ENCODE results near the gene CREM.

CREM gene

DNA sequence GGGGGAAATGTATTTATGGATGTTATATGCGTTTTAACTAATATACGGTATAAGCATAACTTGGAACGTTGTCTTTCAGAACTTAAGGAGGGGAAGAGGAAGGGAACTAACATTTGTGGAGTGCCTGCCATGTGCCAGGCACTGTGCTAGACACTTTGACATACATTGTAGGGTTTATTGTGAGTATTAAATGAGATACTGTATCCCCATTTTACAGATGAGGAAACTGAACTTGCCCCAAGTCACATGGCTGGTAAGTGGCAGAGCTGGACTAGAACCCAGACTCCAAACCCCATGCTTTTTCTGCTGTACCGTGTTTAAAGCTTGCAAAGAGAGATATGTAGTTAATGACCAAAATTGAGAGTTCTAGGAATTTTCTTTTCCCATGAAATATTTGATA lies 74.6 kb downstream of the CREM start:
- Histone ChIP-seq H3K4me3 (ENCODE audit: low read length) (no peak overlapping the region), H3K4me1 (ENCODE audit: low read length) (peaks cover 3% of the 10 kb centered on the region; the same call in 1 of the 2 replicates), H3K79me2 (ENCODE audit: low read length) (peaks cover 5% of the 10 kb centered on the region; the same call in 1 of the 2 replicates), H2AFZ (ENCODE audit: low read depth, low read length) (no peak overlapping the region), H3K9ac (ENCODE audit: low read length) (no peak overlapping the region), H3K9me3 (ENCODE audit: insufficient read depth, low read length) (no peaks in the 10 kb centered on the region), H3K4me2 (ENCODE audit: low read length) (no peak overlapping the region), H3K27me3 (ENCODE audit: low read depth, low read length) (no peaks in the 10 kb centered on the region), H4K20me1 (ENCODE audit: insufficient read depth, low read length) (no peaks in the 10 kb centered on the region), H3K36me3 (replicated peaks; ENCODE audit: low read depth, low read length) (no peaks in the 10 kb centered on the region), H3K27ac (ENCODE audit: low read length) (no peak overlapping the region)
- TF ChIP-seq CTCF (IDR thresholded peaks at IDR 0.05; ENCODE audit: low read depth, low read length) = no peak
- TF ChIP-seq EZH2phosphoT487 (IDR thresholded peaks at IDR 0.05; ENCODE audit: low read depth) = no peak

- no peaks in the 10 kb centered on the region for H3K36me3 ChIP-seq (replicated peaks; ENCODE audit: low read depth, low read length)
- H3K4me3 ChIP-seq (ENCODE audit: low read length) = no peak overlapping the region
- no peaks in the 10 kb centered on the region; the same call in 1 of the 2 replicates for H3K4me1 ChIP-seq (ENCODE audit: low read length)
- H3K79me2 ChIP-seq (ENCODE audit: low read length) = peaks cover 5% of the 10 kb centered on the region; the same call in 1 of the 2 replicates
- TF ChIP-seq EZH2phosphoT487 (IDR thresholded peaks at IDR 0.05; ENCODE audit: low read depth) = no peak
- TF ChIP-seq CTCF (IDR thresholded peaks at IDR 0.05; ENCODE audit: low read depth, low read length) = no peak
- H3K9me3 ChIP-seq (ENCODE audit: insufficient read depth, low read length) = no peaks in the 10 kb centered on the region
- no peaks in the 10 kb centered on the region for H3K27me3 ChIP-seq (ENCODE audit: low read depth, low read length)
- no peak overlapping the region for H2AFZ ChIP-seq (ENCODE audit: low read depth, low read length)
- H3K4me2 ChIP-seq (ENCODE audit: low read length) = no peak overlapping the region
- no peak overlapping the region for H3K9ac ChIP-seq (ENCODE audit: low read length)
- no peak overlapping the region for H3K27ac ChIP-seq (ENCODE audit: low read length)
- H4K20me1 ChIP-seq (ENCODE audit: insufficient read depth, low read length) = no peaks in the 10 kb centered on the region
These were observed 75.4 kb downstream of the CREM start for GRCh38 chr10:35202050-35202449.

DNA sequence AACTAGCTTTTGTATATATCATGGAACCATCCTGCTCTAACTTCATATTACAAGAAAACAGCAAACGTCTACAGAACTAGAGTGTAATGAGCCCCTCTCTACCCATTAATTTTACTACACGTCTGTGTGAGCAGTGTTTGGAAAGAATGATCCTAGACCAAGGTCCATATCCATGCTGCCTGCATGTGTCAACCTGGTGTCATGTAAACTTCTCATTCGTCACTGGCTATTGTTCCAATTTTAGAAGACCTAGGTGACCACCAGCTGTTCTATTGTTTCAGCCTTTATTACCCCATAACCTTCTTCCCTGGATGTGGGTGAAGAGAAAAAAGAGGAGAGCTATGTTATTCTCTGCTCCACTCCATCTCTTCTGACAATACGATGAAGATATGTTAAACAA lies 77.1 kb downstream of the CREM start:
- Histone ChIP-seq H3K4me2 (ENCODE audit: low read length) (no peak overlapping the region), H3K4me1 (ENCODE audit: low read length) (peaks cover 11% of the 10 kb centered on the region), H3K4me3 (ENCODE audit: low read length) (no peak overlapping the region), H3K79me2 (ENCODE audit: low read length) (no peaks in the 10 kb centered on the region), H2AFZ (ENCODE audit: low read depth, low read length) (no peak overlapping the region), H3K27me3 (ENCODE audit: low read depth, low read length) (no peaks in the 10 kb centered on the region), H3K27ac (ENCODE audit: low read length) (no peak overlapping the region), H3K9me3 (ENCODE audit: insufficient read depth, low read length) (no peaks in the 10 kb centered on the region), H3K36me3 (replicated peaks; ENCODE audit: low read depth, low read length) (no peaks in the 10 kb centered on the region), H4K20me1 (ENCODE audit: insufficient read depth, low read length) (no peaks in the 10 kb centered on the region), H3K9ac (ENCODE audit: low read length) (no peak overlapping the region)
- no peak for TF ChIP-seq CTCF (IDR thresholded peaks at IDR 0.05; ENCODE audit: low read depth, low read length)
- no peak for TF ChIP-seq EZH2phosphoT487 (IDR thresholded peaks at IDR 0.05; ENCODE audit: low read depth)

GRCh38 chr10:35204650-35205319 lies 78.1 kb downstream of the CREM start:
- Histone ChIP-seq H3K79me2 (ENCODE audit: low read length) (no peaks in the 10 kb centered on the region), H4K20me1 (ENCODE audit: insufficient read depth, low read length) (no peaks in the 10 kb centered on the region), H3K4me2 (ENCODE audit: low read length) (no peak overlapping the region), H3K9ac (ENCODE audit: low read length) (no peak overlapping the region), H3K27me3 (ENCODE audit: low read depth, low read length) (no peaks in the 10 kb centered on the region), H3K9me3 (ENCODE audit: insufficient read depth, low read length) (no peaks in the 10 kb centered on the region), H3K36me3 (replicated peaks; ENCODE audit: low read depth, low read length) (peaks cover 3% of the 10 kb centered on the region), H3K27ac (ENCODE audit: low read length) (no peak overlapping the region), H2AFZ (ENCODE audit: low read depth, low read length) (no peak overlapping the region), H3K4me3 (ENCODE audit: low read length) (no peak overlapping the region), H3K4me1 (ENCODE audit: low read length) (peaks cover 22% of the 10 kb centered on the region)
- TF ChIP-seq EZH2phosphoT487 (IDR thresholded peaks at IDR 0.05; ENCODE audit: low read depth) (no peak), CTCF (IDR thresholded peaks at IDR 0.05; ENCODE audit: low read depth, low read length) (no peak)

Measured in OCI-LY3 (cell line).